Heart right ventricle (tissue), 16 donors: Measurements from ENCODE around the gene ARHGEF10L. TPM values are rescaled to one million over a fixed set of nuclear protein-coding genes. Genes with fewer than 3 reads are reported as not detected.

Source experiments
- ATAC-seq, 8 donors: fragments of 200-7000 bp; cut with Tn5 transposase; one replicate each; pipeline ENCODE4 v1.9.1; 2020; ENCODE audit warnings: mild to moderate bottlenecking in 8 of 8, moderate library complexity in 8 of 8, moderate number of reproducible peaks in 1 of 8
- DNase-seq, 2 donors: peaks; one replicate each; pipeline ENCODE4 v3.0.0-alpha.2; 2020
- H3K27ac ChIP-seq, 10 donors: fragments of 200-600 bp; sonication (generic) in 2 of 10; one replicate each; pipeline versions ENCODE4 v1.5.0 to v1.8.0; 2020 to 2022; ENCODE audit warnings: mild to moderate bottlenecking in 3 of 10
- H3K27me3 ChIP-seq, 7 donors: fragments of 200-600 bp; one replicate each; pipeline ENCODE4 v1.8.0; 2021 to 2022; ENCODE audit warnings: mild to moderate bottlenecking in 2 of 7
- H3K36me3 ChIP-seq, 9 donors: fragments of 200-600 bp; sonication (generic) in 1 of 9; one replicate each; pipeline versions ENCODE4 v1.5.0 to v1.8.0; 2020 to 2022; ENCODE audit warnings: mild to moderate bottlenecking in 2 of 9
- H3K4me1 ChIP-seq, 9 donors: fragments of 200-600 bp; sonication (generic) in 1 of 9; one replicate each; pipeline versions ENCODE4 v1.5.0 to v1.8.0; 2020 to 2022; ENCODE audit warnings: mild to moderate bottlenecking in 4 of 9
- H3K4me3 ChIP-seq, 10 donors: fragments of 200-600 bp; sonication (generic) in 2 of 10; one replicate each; pipeline versions ENCODE4 v1.5.0 to v1.8.0; 2020 to 2022; ENCODE audit warnings: mild to moderate bottlenecking in 7 of 10, moderate library complexity in 2 of 10
- H3K9me3 ChIP-seq, 11 donors: fragments of 200-600 bp in 10 of 11; sonication (generic) in 2 of 11; one replicate each; pipeline versions ENCODE4 v1.5.0 to v1.8.0; 2013 to 2022; ENCODE audit warnings: mild to moderate bottlenecking in 2 of 11, control low read depth in 1 of 11, moderate library complexity in 1 of 11
- CTCF ChIP-seq, 9 donors: fragments of 200-600 bp; sonication (generic) in 2 of 9; IDR thresholded peaks; one replicate each; pipeline versions ENCODE4 v1.5.0 to v1.8.0; 2021 to 2022; ENCODE audit warnings: antibody characterized with exemption in 9 of 9, mild to moderate bottlenecking in 5 of 9, moderate library complexity in 1 of 9
- WGBS, 2 donors: extraction: QIAGEN DNeasy Blood & Tissue Kit; methylation state at CpG; one replicate each; pipeline ENCODE4 v1.1.7; 2013; ENCODE audit warnings: inconsistent platforms in 1 of 2; 5-methylcytosine and 5-hydroxymethylcytosine counted together
- intact Hi-C, 10 donors: fragments of 100-400 bp; cut with DNase I; formaldehyde crosslinking; loops; one replicate each; pipeline versions ENCODE4 v1.11.1 to v1.14.2; 2022
- polyA plus RNA-seq, 2 donors: library from polyadenylated mRNA; stranded (reverse); fragments of 200-250 nt; gene quantifications; one replicate each; pipeline ENCODE4 v1.2.3, GENCODE V29; 2013
- total RNA-seq, 10 donors: library from RNA; stranded (reverse); fragmentation: NEBNext Ultra II Directional in 3 of 10; extraction: Animal tissue kit (Norgen Biotek cat#: 25700) in 3 of 10; gene quantifications; one replicate each; pipeline versions ENCODE4 v1.2.1 to v1.2.4, GENCODE V29; 2021 to 2023
- donor health status: Arrhythmogenic right ventricular cardiomyopathy.
- donor health status: ischemic (EF 13 %, LVEDD 7.1; RV severe dilation, severe dysfunction).
- donor health status: healthy with polysubstance abuse.
- donor health status: DM: no; HTN: yes; CAD: no.
- donor health status: DM: no; HTN: no; CAD: no.
- donor health status: ischemic (EF 25% LVEDD 6.9; RV normal size, moderate dysfunction).
- donor health status: ischemic (EF 25% LVEDD 5.7; RV mildly dilated, moderate dysfunction).
- donor health status: healthy.
- donor health status: DM: yes; HTN: yes; CAD: no.
- donor health status: Ischemic cardiomyopathy.
- donor health status: ischemic (EF 35%, LVEDD 5.7; RV mildly dilated, moderate dysfunction).
- donor health status: nonischemic (EF 11% LVEDD 7.7; RV severe dilation, severe dysfunction).
- donor health status: DM: yes; HTN: yes; CAD: no.
- donor health status: PGD.
- donor health status: ischemic (EF 29% LVEDD 5.4; RV normal size, mild dysfunction).
- donor health status: nonischemic (EF 23%, LVEDD 6.1; RV moderate dilation, normal function).

ARHGEF10L gene
- total and polyA plus RNA-seq, 12 donors: 45.4 to 68.4 (median 50.6) TPM

GRCh38 chr1:17563494-17564281 is 24.2 kb downstream of the ARHGEF10L start:
- peak; percentile 58 to 59 for DNase-seq

GRCh38 chr1:17564458-17565393 is 25.2 kb downstream of the ARHGEF10L start:
- H3K9me3 ChIP-seq: no peaks in the 10 kb centered on the region
- no peak for TF ChIP-seq CTCF (IDR thresholded peaks at IDR 0.05)
- H3K36me3 ChIP-seq: no peaks in the 10 kb centered on the region
- DNase-seq: no peak
- H3K27me3 ChIP-seq: no peaks in the 10 kb centered on the region
- WGBS, 2 donors: 73 to 74% methylated on average over 16 of the region's 16 CpGs
- ATAC-seq: no peak
- no peak overlapping the region for H3K4me3 ChIP-seq
- H3K4me1 ChIP-seq: peaks cover 54 to 100% (median 90%) of the 10 kb centered on the region in 9 donors
- peak overlapping the region in 9 of 10 donors; percentile 8 to 94 (median 60) for H3K27ac ChIP-seq
- intact Hi-C loops: loop anchor here in 1 of 10 donors (5.0 kb wide), 1 partner anchor 32 kb away; no protein-coding TSS in a partner anchor

More at GRCh38 chr1:17563494-17564281, 24.2 kb downstream of the ARHGEF10L start:
- H3K4me1 ChIP-seq: peaks cover 46 to 100% (median 81%) of the 10 kb centered on the region in 9 donors
- intact Hi-C loops: no loop called here
- H3K9me3 ChIP-seq: no peaks in the 10 kb centered on the region
- peak; percentile 30 to 79 (median 66) for ATAC-seq
- no peak for TF ChIP-seq CTCF (IDR thresholded peaks at IDR 0.05)
- H3K36me3 ChIP-seq: no peaks in the 10 kb centered on the region
- WGBS, 2 donors: 62 to 67% methylated on average over 8 of the region's 8 CpGs
- no peak overlapping the region for H3K4me3 ChIP-seq
- peak overlapping the region in 9 of 10 donors; percentile 36 to 94 (median 81) for H3K27ac ChIP-seq
- no peaks in the 10 kb centered on the region for H3K27me3 ChIP-seq

- Histone ChIP-seq H3K27me3 (no peaks in the 10 kb centered on the region), H3K4me1 (peaks cover 56 to 100% (median 89%) of the 10 kb centered on the region in 9 donors), H3K9me3 (no peaks in the 10 kb centered on the region), H3K27ac (peak overlapping the region in 8 of 10 donors; percentile 36 to 96 (median 86)), H3K36me3 (no peaks in the 10 kb centered on the region), H3K4me3 (no peak overlapping the region)
- no peak for TF ChIP-seq CTCF (IDR thresholded peaks at IDR 0.05)
- intact Hi-C loops: loop anchor here in 1 of 10 donors (5.0 kb wide), 1 partner anchor 33 kb away; no protein-coding TSS in a partner anchor
- no peak for DNase-seq
- WGBS, 2 donors: 67 to 69% methylated on average over 17 of the region's 17 CpGs
- no peak for ATAC-seq
Measured at GRCh38 chr1:17565461-17566252, 26.2 kb downstream of the ARHGEF10L start.
